Measurements from ENCODE around the gene RMDN2. TPM values are rescaled to one million over a fixed set of nuclear protein-coding genes. Genes with fewer than 3 reads are reported as not detected.
A peak's percentile ranks its signal among the peaks of the same experiment; 100 is the strongest.

RMDN2 gene
- total RNA-seq, 1 experiment from 2014 or later, result 3.0 TPM

- Histone ChIP-seq H3K27ac (ENCODE audit: low read depth, low read length, poor library complexity, severe bottlenecking) (no peak overlapping the region), H3K4me1 (ENCODE audit: insufficient read depth, low read length, poor library complexity, severe bottlenecking) (no peaks in the 10 kb centered on the region), H3K4me3 (ENCODE audit: low read depth, low read length, poor library complexity, severe bottlenecking) (no peak overlapping the region), H3K36me3 (ENCODE audit: insufficient read depth, low read length, poor library complexity, severe bottlenecking) (no peaks in the 10 kb centered on the region), H3K27me3 (replicated peaks; ENCODE audit: insufficient read depth, low read depth, low read length, poor library complexity) (peaks cover 17% of the 10 kb centered on the region), H3K9me3 (ENCODE audit: low read depth, low read length, poor library complexity, severe bottlenecking) (no peaks in the 10 kb centered on the region)
- ChIA-PET POLR2A (ENCODE audit: low non-redundant PET) (no interaction called here), CTCF (interaction anchor here (1.1 kb wide), 1 partner anchor 11 kb away, joined by 3 read pairs; no protein-coding TSS in a partner anchor)
- peak; percentile 76 for DNase-seq (ENCODE audit: low spot score)
- intact Hi-C loops (cut with micrococcal nuclease; ENCODE audit: unreplicated experiment), result no loop called here
- no TSS peak for BruUV-seq (replicated peaks)
- TF ChIP-seq EZH2 (IDR thresholded peaks at IDR 0.05; ENCODE audit: borderline replicate concordance, low read depth, low read length, poor library complexity, severe bottlenecking), result no peak
- TF ChIP-seq CTCF (conservative IDR thresholded peaks at IDR 0.05; ENCODE audit: low read depth, low read length), result peak; percentile 89
Measured at GRCh38 chr2:37890893-37891495, 34.1 kb upstream of the RMDN2 start.

DNA sequence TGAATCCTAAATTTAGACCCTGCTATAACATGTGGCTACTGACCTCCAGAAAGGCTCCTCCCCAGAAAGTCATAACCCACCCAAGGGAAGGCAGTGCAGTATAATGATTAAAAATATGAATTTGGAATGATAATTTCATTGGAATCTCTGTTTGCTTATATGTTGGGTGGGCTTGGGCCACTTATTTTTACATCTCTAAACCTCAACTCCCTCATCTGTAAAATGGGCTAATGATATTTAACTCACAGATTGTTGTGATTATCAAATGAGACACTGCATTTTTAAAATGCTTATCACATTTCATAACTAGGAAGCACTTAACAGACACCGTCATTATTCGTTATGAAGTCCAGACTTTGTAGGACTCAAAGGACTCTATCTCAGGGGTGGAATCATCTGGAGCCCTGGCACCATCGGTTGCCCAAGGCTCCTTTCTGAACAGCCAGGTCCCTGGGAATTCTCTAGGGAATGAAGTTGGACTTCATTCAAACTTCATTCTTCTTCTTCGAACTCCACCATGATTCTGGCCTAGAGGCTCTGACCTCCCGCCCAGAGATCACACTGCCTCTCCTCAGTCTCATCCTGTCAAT lies 33.1 kb upstream of the RMDN2 start:
- BruUV-seq (replicated peaks), result no TSS peak
- POLR2A ChIA-PET (ENCODE audit: low non-redundant PET), result no interaction called here
- DNase-seq (ENCODE audit: low spot score), result no peak

GRCh38 chr2:37892436-37893114 lies 32.5 kb upstream of the RMDN2 start:
- H3K9me3 ChIP-seq (ENCODE audit: low read depth, low read length, poor library complexity, severe bottlenecking), result no peaks in the 10 kb centered on the region
- no peak overlapping the region for H3K27ac ChIP-seq (ENCODE audit: low read depth, low read length, poor library complexity, severe bottlenecking)
- peaks cover 10% of the 10 kb centered on the region for H3K27me3 ChIP-seq (replicated peaks; ENCODE audit: insufficient read depth, low read depth, low read length, poor library complexity)
- no peak overlapping the region for H3K4me3 ChIP-seq (ENCODE audit: low read depth, low read length, poor library complexity, severe bottlenecking)
- intact Hi-C loops (cut with micrococcal nuclease; ENCODE audit: unreplicated experiment), result no loop called here
- TF ChIP-seq EZH2 (IDR thresholded peaks at IDR 0.05; ENCODE audit: borderline replicate concordance, low read depth, low read length, poor library complexity, severe bottlenecking) (no peak), CTCF (conservative IDR thresholded peaks at IDR 0.05; ENCODE audit: low read depth, low read length) (no peak)
- CTCF ChIA-PET, result no interaction called here
- no TSS peak for BruUV-seq (replicated peaks)
- POLR2A ChIA-PET (ENCODE audit: low non-redundant PET), result no interaction called here
- no peaks in the 10 kb centered on the region for H3K36me3 ChIP-seq (ENCODE audit: insufficient read depth, low read length, poor library complexity, severe bottlenecking)
- H3K4me1 ChIP-seq (ENCODE audit: insufficient read depth, low read length, poor library complexity, severe bottlenecking), result no peaks in the 10 kb centered on the region
- peak; percentile 52 for DNase-seq (ENCODE audit: low spot score)

More for the DNA sequence above, 33.1 kb upstream of the RMDN2 start:
- Histone ChIP-seq H3K27ac (ENCODE audit: low read depth, low read length, poor library complexity, severe bottlenecking) (no peak overlapping the region), H3K27me3 (replicated peaks; ENCODE audit: insufficient read depth, low read depth, low read length, poor library complexity) (peaks cover 10% of the 10 kb centered on the region), H3K9me3 (ENCODE audit: low read depth, low read length, poor library complexity, severe bottlenecking) (no peaks in the 10 kb centered on the region), H3K4me1 (ENCODE audit: insufficient read depth, low read length, poor library complexity, severe bottlenecking) (no peaks in the 10 kb centered on the region), H3K36me3 (ENCODE audit: insufficient read depth, low read length, poor library complexity, severe bottlenecking) (no peaks in the 10 kb centered on the region), H3K4me3 (ENCODE audit: low read depth, low read length, poor library complexity, severe bottlenecking) (no peak overlapping the region)
- intact Hi-C loops (cut with micrococcal nuclease; ENCODE audit: unreplicated experiment), result no loop called here
- TF ChIP-seq CTCF (conservative IDR thresholded peaks at IDR 0.05; ENCODE audit: low read depth, low read length) (no peak), EZH2 (IDR thresholded peaks at IDR 0.05; ENCODE audit: borderline replicate concordance, low read depth, low read length, poor library complexity, severe bottlenecking) (no peak)
- CTCF ChIA-PET, result interaction anchor here (1.1 kb wide), 1 partner anchor 12 kb away, joined by 3 read pairs; no protein-coding TSS in a partner anchor

All from A673 (cell line).